HepG2 (cell line): ENCODE measurements around the gene ZNF446. TPM values are rescaled to one million over a fixed set of nuclear protein-coding genes. Genes with fewer than 3 reads are reported as not detected.

Source experiments
- ADNP ChIP-seq: sonication (generic); formaldehyde crosslinking; IDR thresholded peaks from 2 replicates; pipeline ENCODE4 v1.4.0; 2020; ENCODE audit warnings: missing genetic modification reagents
- AKNA ChIP-seq: sonication (generic); formaldehyde crosslinking; IDR thresholded peaks from 2 replicates; pipeline ENCODE4 v1.4.0; 2020; ENCODE audit warnings: missing genetic modification reagents, borderline replicate concordance
- EP300 ChIP-seq, 3 experiments: sonication (generic) in 1 of 3; formaldehyde crosslinking in 1 of 3; IDR thresholded peaks; 2 replicates each; pipeline versions ENCODE4 v1.5.1 to v1.6.1; 2011 to 2020; ENCODE audit warnings: low read depth in 2 of 3, low read length in 2 of 3, borderline replicate concordance in 1 of 3, improper control_type of control experiment in 1 of 3, mild to moderate bottlenecking in 1 of 3, missing genetic modification reagents in 1 of 3, moderate library complexity in 1 of 3
- GTF2F1 ChIP-seq: fragments of 150-350 bp; IDR thresholded peaks from 2 replicates; pipeline ENCODE4 v1.6.1; 2014; ENCODE audit warnings: low read length
- HNRNPH1 ChIP-seq: fragments of 200-400 bp; formaldehyde crosslinking; optimal IDR thresholded peaks from 2 replicates; pipeline ENCODE3; 2017; ENCODE audit warnings: mild to moderate bottlenecking, low read depth, low read length
- HOXA9 ChIP-seq: sonication (generic); formaldehyde crosslinking; IDR thresholded peaks from 2 replicates; pipeline ENCODE4 v1.8.1; 2022; ENCODE audit warnings: missing genetic modification reagents, mild to moderate bottlenecking, moderate library complexity, borderline replicate concordance
- IRF2 ChIP-seq: IDR thresholded peaks from 2 replicates; pipeline ENCODE4 v1.6.1; 2018; ENCODE audit warnings: missing genetic modification reagents, missing compliant biosample characterization
- KDM6A ChIP-seq: IDR thresholded peaks from 2 replicates; pipeline ENCODE4 v1.6.1; 2016; ENCODE audit warnings: low read depth
- MXI1 ChIP-seq: IDR thresholded peaks from 3 replicates; pipeline ENCODE4 v1.6.1; 2012; ENCODE audit warnings: low read depth, low read length, inconsistent platforms, borderline replicate concordance
- MYNN ChIP-seq: sonication (generic); formaldehyde crosslinking; IDR thresholded peaks from 2 replicates; pipeline ENCODE4 v1.4.0; 2020; ENCODE audit warnings: mild to moderate bottlenecking, low read depth, missing genetic modification reagents
- MZF1 ChIP-seq: sonication (generic); formaldehyde crosslinking; IDR thresholded peaks from 2 replicates; pipeline ENCODE4 v1.8.1; 2023; ENCODE audit warnings: mild to moderate bottlenecking, missing genetic modification reagents, borderline replicate concordance
- NR2C2 ChIP-seq: sonication (generic); formaldehyde crosslinking; IDR thresholded peaks from 2 replicates; pipeline ENCODE4 v1.4.0; 2020; ENCODE audit warnings: missing genetic modification reagents, mild to moderate bottlenecking, moderate library complexity, borderline replicate concordance
- SIN3B ChIP-seq: fragments of 150-350 bp; IDR thresholded peaks from 2 replicates; pipeline ENCODE4 v1.6.1; 2014; ENCODE audit warnings: low read length
- TARDBP ChIP-seq: sonication (generic); formaldehyde crosslinking; IDR thresholded peaks from 2 replicates; pipeline ENCODE4 v1.8.0; 2022; ENCODE audit warnings: mild to moderate bottlenecking, missing genetic modification reagents
- TCF7 ChIP-seq: sonication (generic); IDR thresholded peaks from 2 replicates; pipeline ENCODE4 v1.6.1; 2016; ENCODE audit warnings: antibody characterized with exemption, low read depth
- ZKSCAN1 ChIP-seq: fragments of 150-350 bp; IDR thresholded peaks from 2 replicates; pipeline ENCODE4 v1.6.1; 2014; ENCODE audit warnings: low read length
- ZNF263 ChIP-seq: sonication (generic); formaldehyde crosslinking; IDR thresholded peaks from 2 replicates; pipeline ENCODE4 v1.4.0; 2020; ENCODE audit warnings: missing genetic modification reagents
- ZNF282 ChIP-seq: fragments of 450-650 bp; IDR thresholded peaks from 2 replicates; pipeline ENCODE4 v1.6.1; 2018; ENCODE audit not compliant: partially characterized antibody
- ZNF367 ChIP-seq: sonication (generic); formaldehyde crosslinking; IDR thresholded peaks from 2 replicates; pipeline ENCODE4 v1.4.0; 2020; ENCODE audit warnings: missing genetic modification reagents, borderline replicate concordance
- ZNF740 ChIP-seq: sonication (generic); formaldehyde crosslinking; IDR thresholded peaks from 2 replicates; pipeline ENCODE4 v1.4.0; 2020; ENCODE audit warnings: missing genetic modification reagents
- polyA plus RNA-seq, 8 experiments: library from polyadenylated mRNA; depleted of rRNA in 3 of 8; stranded (reverse) in 7 of 8; unstranded in 1 of 8; fragments of >200 nt; fragmentation: Illumina TruSeq in 4 of 8; extraction: Trizol in 4 of 8; gene quantifications; 2 replicates each; pipeline versions ENCODE4 v1.2.1 to v1.2.3, GENCODE V29; 2011 to 2016; ENCODE audit warnings: low read depth in 4 of 8, missing spikeins in 1 of 8, mixed read lengths in 1 of 8; ENCODE audit not compliant: insufficient read depth in 1 of 8
- total RNA-seq, 5 experiments: library from RNA; depleted of rRNA; stranded (reverse); fragments of >200 nt; fragmentation: Illumina TruSeq; extraction: Trizol; gene quantifications; 2 replicates each; pipeline ENCODE4 v1.2.3, GENCODE V29; 2016; ENCODE audit warnings: low read depth in 1 of 5
- TF ChIP-seq, protein P1 (sequence below): sonication (generic); formaldehyde crosslinking; IDR thresholded peaks from 2 replicates; pipeline ENCODE4 v1.8.0; 2023; ENCODE audit warnings: mild to moderate bottlenecking, missing genetic modification reagents

ZNF446 gene
- total and polyA plus RNA-seq, 2 of the 13 experiments (the other 11 are each of a cell fraction or from before 2014, with no cell fraction given) = 3.0 to 3.6 TPM

GRCh38 chr19:58510084-58510862 is 34.1 kb downstream of the ZNF446 start (continued):
- TF ChIP-seq ZNF367 = no peak
- peak; percentile 58; the same call in 1 of the 2 replicates for TF ChIP-seq TARDBP (CRISPR knock-in tag)
- TF ChIP-seq IRF2 (CRISPR knock-in tag) = peak; percentile 25; the same call in 1 of the 2 replicates
- TF ChIP-seq ADNP = no peak
- no peak for TF ChIP-seq SIN3B
- TF ChIP-seq TCF7 = peak; percentile 65
- TF ChIP-seq ZKSCAN1 = no peak
- TF ChIP-seq, protein P1, sequence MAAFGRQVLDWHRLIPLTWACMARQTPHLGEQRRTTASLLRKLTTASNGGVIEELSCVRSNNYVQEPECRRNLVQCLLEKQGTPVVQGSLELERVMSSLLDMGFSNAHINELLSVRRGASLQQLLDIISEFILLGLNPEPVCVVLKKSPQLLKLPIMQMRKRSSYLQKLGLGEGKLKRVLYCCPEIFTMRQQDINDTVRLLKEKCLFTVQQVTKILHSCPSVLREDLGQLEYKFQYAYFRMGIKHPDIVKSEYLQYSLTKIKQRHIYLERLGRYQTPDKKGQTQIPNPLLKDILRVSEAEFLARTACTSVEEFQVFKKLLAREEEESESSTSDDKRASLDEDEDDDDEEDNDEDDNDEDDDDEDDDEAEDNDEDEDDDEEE (CRISPR knock-in tag) = no peak
- peak; percentile 90 for TF ChIP-seq NR2C2 (CRISPR knock-in tag)
- TF ChIP-seq ZNF282 = no peak
- no peak for TF ChIP-seq ZNF263 (CRISPR knock-in tag)
- TF ChIP-seq EP300 (IDR thresholded peaks at IDR 0.05; ENCODE audit: low read depth in 2 of 2, low read length in 2 of 2) = no peak; a peak in 1 of 4 replicates
- no peak for TF ChIP-seq EP300 (CRISPR knock-in tag; IDR thresholded peaks at IDR 0.05; ENCODE audit: borderline replicate concordance)
- TF ChIP-seq AKNA (CRISPR knock-in tag) = no peak
- no peak for TF ChIP-seq HOXA9
- no peak for TF ChIP-seq HNRNPH1
- TF ChIP-seq MYNN (CRISPR knock-in tag) = no peak
- TF ChIP-seq MXI1 = no peak
- TF ChIP-seq ZNF740 (CRISPR knock-in tag) = no peak
- TF ChIP-seq MZF1 (CRISPR knock-in tag) = no peak
- peak; percentile 35 for TF ChIP-seq KDM6A
- no peak for TF ChIP-seq GTF2F1
